Measurements from ENCODE around the gene ULBP2. TPM values are rescaled to one million over a fixed set of nuclear protein-coding genes. Genes with fewer than 3 reads are reported as not detected.
"Not testable (repeated sequence)": the region's sequence is repeated elsewhere in the genome, so short reads cannot be mapped to it uniquely, and the experiment has no call there.

ULBP2 gene
- total RNA-seq, 2 experiments from 2014 or later: 0.60 to 2.6 TPM

DNA sequence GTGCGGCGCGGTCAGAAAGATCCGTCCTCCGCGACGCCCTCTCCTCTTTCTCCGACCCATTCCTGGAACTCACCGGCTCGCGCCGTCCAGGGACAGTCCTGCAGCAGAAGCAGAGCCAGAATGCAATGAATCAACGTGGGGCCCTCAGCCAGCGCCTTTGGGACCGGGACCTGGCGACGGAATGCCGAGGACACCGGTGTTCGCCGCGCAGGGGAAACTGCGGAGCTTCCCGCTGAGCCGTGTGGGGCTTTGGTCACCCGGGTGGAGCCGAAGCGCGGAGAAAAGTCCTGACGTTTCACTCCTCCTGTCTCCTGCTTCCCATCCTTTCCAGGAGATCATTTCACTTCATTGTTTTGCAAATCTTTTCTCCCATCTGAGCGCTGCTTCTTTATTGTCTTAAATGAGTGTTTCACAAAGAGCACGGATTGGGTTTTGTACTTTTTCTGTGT is 48.4 kb downstream of the ULBP2 start:
- peak overlapping the region; percentile 43 for H3K4me2 ChIP-seq (ENCODE audit: low read length)
- DNase-seq (ENCODE audit: low spot score): no peak
- no peaks in the 10 kb centered on the region for H3K9me3 ChIP-seq (ENCODE audit: low read length)
- H3K9me2 ChIP-seq (ENCODE audit: insufficient read depth, low read length): no peaks in the 10 kb centered on the region
- H3K27ac ChIP-seq (ENCODE audit: low read depth, low read length, poor library complexity, severe bottlenecking): no peak overlapping the region
- intact Hi-C loops (cut with micrococcal nuclease; ENCODE audit: unreplicated experiment): no loop called here
- ChIA-PET POLR2A (interaction anchor here (0.6 to 1.1 kb wide), 2 partner anchors 62 to 1718 kb away, joined by 3 read pairs; no protein-coding TSS in a partner anchor), CTCF (ENCODE audit: unreplicated experiment) (no interaction called here)
- H3K36me3 ChIP-seq (ENCODE audit: insufficient read depth, low read length): no peaks in the 10 kb centered on the region
- no peak overlapping the region for H2AFZ ChIP-seq (ENCODE audit: low read length)
- no peaks in the 10 kb centered on the region for H3K79me2 ChIP-seq (ENCODE audit: insufficient read depth, low read depth, low read length)
- TF ChIP-seq EZH2phosphoT487 (IDR thresholded peaks at IDR 0.05; ENCODE audit: borderline replicate concordance, low read depth, low read length): no peak
- TF ChIP-seq, protein P1, sequence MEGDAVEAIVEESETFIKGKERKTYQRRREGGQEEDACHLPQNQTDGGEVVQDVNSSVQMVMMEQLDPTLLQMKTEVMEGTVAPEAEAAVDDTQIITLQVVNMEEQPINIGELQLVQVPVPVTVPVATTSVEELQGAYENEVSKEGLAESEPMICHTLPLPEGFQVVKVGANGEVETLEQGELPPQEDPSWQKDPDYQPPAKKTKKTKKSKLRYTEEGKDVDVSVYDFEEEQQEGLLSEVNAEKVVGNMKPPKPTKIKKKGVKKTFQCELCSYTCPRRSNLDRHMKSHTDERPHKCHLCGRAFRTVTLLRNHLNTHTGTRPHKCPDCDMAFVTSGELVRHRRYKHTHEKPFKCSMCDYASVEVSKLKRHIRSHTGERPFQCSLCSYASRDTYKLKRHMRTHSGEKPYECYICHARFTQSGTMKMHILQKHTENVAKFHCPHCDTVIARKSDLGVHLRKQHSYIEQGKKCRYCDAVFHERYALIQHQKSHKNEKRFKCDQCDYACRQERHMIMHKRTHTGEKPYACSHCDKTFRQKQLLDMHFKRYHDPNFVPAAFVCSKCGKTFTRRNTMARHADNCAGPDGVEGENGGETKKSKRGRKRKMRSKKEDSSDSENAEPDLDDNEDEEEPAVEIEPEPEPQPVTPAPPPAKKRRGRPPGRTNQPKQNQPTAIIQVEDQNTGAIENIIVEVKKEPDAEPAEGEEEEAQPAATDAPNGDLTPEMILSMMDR (conservative IDR thresholded peaks at IDR 0.05; ENCODE audit: low read length): no peak
- BruUV-seq (replicated peaks): no TSS peak
- H3K4me1 ChIP-seq (ENCODE audit: insufficient read depth, low read length, poor library complexity, severe bottlenecking): peaks cover 12% of the 10 kb centered on the region
- H3K4me3 ChIP-seq (ENCODE audit: low read depth, low read length, poor library complexity, severe bottlenecking): peak overlapping the region; percentile 22
- peaks cover 5% of the 10 kb centered on the region for H4K20me1 ChIP-seq (ENCODE audit: insufficient read depth, low read length)

DNA sequence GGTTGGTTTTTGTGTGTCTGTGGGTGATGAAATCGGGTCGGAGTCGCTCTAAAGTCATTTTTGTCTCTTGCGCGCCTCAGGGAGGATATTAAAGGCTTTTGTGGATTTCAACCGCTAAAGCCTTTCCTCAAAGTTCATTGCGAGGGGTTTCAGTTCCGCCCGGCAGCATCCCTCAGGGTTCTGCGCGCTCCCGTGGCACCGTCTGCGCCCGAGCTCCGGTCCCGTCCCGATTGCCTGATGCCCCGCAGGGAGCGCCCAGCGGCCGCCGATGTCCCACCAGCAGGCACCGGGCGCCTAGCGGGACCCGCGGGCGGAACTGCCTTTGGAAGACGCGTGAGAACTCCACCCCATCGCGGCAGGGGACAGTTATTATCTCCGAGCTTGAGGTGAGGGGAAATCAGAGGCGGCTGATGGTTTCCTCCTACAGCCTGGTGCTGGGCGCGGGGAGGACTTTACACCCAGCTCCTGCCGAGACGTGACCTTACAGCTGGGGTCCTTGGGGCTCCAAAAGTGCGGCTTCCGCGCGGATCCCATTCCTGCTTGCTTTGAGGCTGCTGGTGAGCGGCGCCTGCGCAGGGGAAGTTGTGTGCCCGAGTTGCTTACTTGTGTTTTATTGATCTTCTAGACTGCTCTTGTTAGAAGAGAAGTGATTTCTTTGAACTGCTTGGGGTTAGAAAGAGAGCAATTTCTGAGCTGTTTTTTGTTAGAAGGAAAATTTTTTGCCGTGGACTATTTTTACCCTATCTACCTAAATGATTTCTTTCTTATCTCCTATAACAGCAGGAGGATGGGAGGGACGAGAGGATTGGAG is 49.1 kb downstream of the ULBP2 start:
- H3K9me2 ChIP-seq (ENCODE audit: insufficient read depth, low read length): no peaks in the 10 kb centered on the region
- H3K4me3 ChIP-seq (ENCODE audit: low read depth, low read length, poor library complexity, severe bottlenecking): peak overlapping the region; percentile 22
- intact Hi-C loops (cut with micrococcal nuclease; ENCODE audit: unreplicated experiment): no loop called here
- peak; percentile 29 for DNase-seq (ENCODE audit: low spot score)
- H3K9me3 ChIP-seq (ENCODE audit: low read length): no peaks in the 10 kb centered on the region
- POLR2A ChIA-PET: interaction anchor here (0.6 to 1.1 kb wide), 3 partner anchors 61 to 1718 kb away, joined by 3 read pairs; no protein-coding TSS in a partner anchor
- H2AFZ ChIP-seq (ENCODE audit: low read length): no peak overlapping the region
- no peak; the same call in 1 of the 2 replicates for TF ChIP-seq EZH2phosphoT487 (IDR thresholded peaks at IDR 0.05; ENCODE audit: borderline replicate concordance, low read depth, low read length)
- TF ChIP-seq, protein P1 (conservative IDR thresholded peaks at IDR 0.05; ENCODE audit: low read length): no peak
- no peak overlapping the region for H3K27ac ChIP-seq (ENCODE audit: low read depth, low read length, poor library complexity, severe bottlenecking)
- peaks cover 12% of the 10 kb centered on the region for H3K4me1 ChIP-seq (ENCODE audit: insufficient read depth, low read length, poor library complexity, severe bottlenecking)
- peak overlapping the region; percentile 43 for H3K4me2 ChIP-seq (ENCODE audit: low read length)
- H4K20me1 ChIP-seq (ENCODE audit: insufficient read depth, low read length): peaks cover 5% of the 10 kb centered on the region
- no peaks in the 10 kb centered on the region for H3K79me2 ChIP-seq (ENCODE audit: insufficient read depth, low read depth, low read length)
- CTCF ChIA-PET (ENCODE audit: unreplicated experiment): no interaction called here
- H3K36me3 ChIP-seq (ENCODE audit: insufficient read depth, low read length): no peaks in the 10 kb centered on the region
- BruUV-seq (replicated peaks): no TSS peak

DNA sequence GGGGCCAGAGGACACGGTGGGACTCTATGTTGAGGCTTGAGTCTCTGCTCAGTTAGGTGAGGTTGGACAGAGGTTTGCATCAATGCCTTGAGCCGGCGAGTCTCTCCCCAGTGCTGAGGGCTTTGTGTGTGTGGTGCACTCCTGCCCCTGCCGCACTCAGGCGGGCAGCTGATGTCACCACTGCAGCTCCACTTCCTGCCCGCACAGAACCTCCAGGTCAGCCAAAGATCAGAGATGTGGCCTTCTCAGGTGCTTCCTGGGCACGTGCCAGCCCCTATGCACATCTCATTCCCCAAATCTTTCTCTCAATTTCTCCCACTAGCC is 49.6 kb downstream of the ULBP2 start:
- BruUV-seq (replicated peaks); H2AFZ ChIP-seq (ENCODE audit: low read length); DNase-seq (ENCODE audit: low spot score); intact Hi-C loops (cut with micrococcal nuclease; ENCODE audit: unreplicated experiment); H3K36me3 ChIP-seq (ENCODE audit: insufficient read depth, low read length); H3K27ac ChIP-seq (ENCODE audit: low read depth, low read length, poor library complexity, severe bottlenecking); H4K20me1 ChIP-seq (ENCODE audit: insufficient read depth, low read length); H3K79me2 ChIP-seq (ENCODE audit: insufficient read depth, low read depth, low read length); CTCF ChIA-PET (ENCODE audit: unreplicated experiment); H3K4me3 ChIP-seq (ENCODE audit: low read depth, low read length, poor library complexity, severe bottlenecking); H3K9me3 ChIP-seq (ENCODE audit: low read length); H3K9me2 ChIP-seq (ENCODE audit: insufficient read depth, low read length): not testable (repeated sequence)
- peak overlapping the region; percentile 43 for H3K4me2 ChIP-seq (ENCODE audit: low read length)
- POLR2A ChIA-PET: interaction anchor here (0.6 kb wide), 1 partner anchor 99 kb away, joined by 3 read pairs; no protein-coding TSS in a partner anchor
- peaks cover 12% of the 10 kb centered on the region for H3K4me1 ChIP-seq (ENCODE audit: insufficient read depth, low read length, poor library complexity, severe bottlenecking)
